Keratinocyte (primary cell): Measurements from ENCODE around the gene SIK2. TPM values are rescaled to one million over a fixed set of nuclear protein-coding genes. Genes with fewer than 3 reads are reported as not detected.

Experiments
- DNase-seq: peaks from one replicate; pipeline ENCODE4 v3.0.0-alpha.2; 2011; ENCODE audit warnings: low read depth, missing footprints, low spot score
- FAIRE-seq: peaks from 2 replicates; lab custom pipeline; 2011; peaks lifted over from hg19 to GRCh38; lab: Jason Lieb, UNC
- H2AFZ ChIP-seq: 2 replicates; pipeline ENCODE4 v1.6.0; 2012; ENCODE audit warnings: low read length, control low read depth, inconsistent platforms; ENCODE audit not compliant: control insufficient read depth
- H3K27ac ChIP-seq: 2 replicates; pipeline ENCODE4 v1.5.1; 2011; ENCODE audit warnings: low read length; ENCODE audit not compliant: control insufficient read depth, insufficient read depth
- H3K27me3 ChIP-seq: 3 replicates; pipeline ENCODE4 v1.6.0; 2011; ENCODE audit warnings: low read length; ENCODE audit not compliant: control insufficient read depth, insufficient read depth; ENCODE audit errors: extremely low read depth
- H3K36me3 ChIP-seq, 2 experiments: 2 replicates in 1 of 2; 3 replicates in 1 of 2; pipeline ENCODE4 v1.5.1; 2011; ENCODE audit warnings: low read length in 2 of 2, mild to moderate bottlenecking in 1 of 2; ENCODE audit not compliant: control insufficient read depth in 2 of 2, insufficient read depth in 2 of 2; ENCODE audit errors: extremely low read depth in 1 of 2
- H3K4me1 ChIP-seq: 3 replicates; pipeline ENCODE4 v1.5.1; 2011; ENCODE audit warnings: low read length; ENCODE audit not compliant: control insufficient read depth, insufficient read depth; ENCODE audit errors: extremely low read depth
- H3K4me2 ChIP-seq: 3 replicates; pipeline ENCODE4 v1.6.0; 2011; ENCODE audit warnings: low read depth, low read length; ENCODE audit not compliant: control insufficient read depth, insufficient read depth; ENCODE audit errors: extremely low read depth
- H3K4me3 ChIP-seq, 3 experiments: fragments of 200-600 bp in 1 of 3; sonication (generic) in 1 of 3; 2 replicates in 2 of 3; 3 replicates in 1 of 3; pipeline ENCODE4 v1.5.1; 2011 to 2016; ENCODE audit warnings: low read length in 3 of 3, mild to moderate bottlenecking in 3 of 3, control low read depth in 2 of 3, inconsistent platforms in 1 of 3, low read depth in 1 of 3, mixed read lengths in 1 of 3, mixed run types in 1 of 3, moderate library complexity in 1 of 3; ENCODE audit not compliant: control insufficient read depth in 2 of 3, insufficient read depth in 2 of 3; ENCODE audit errors: extremely low read depth in 1 of 3
- H3K79me2 ChIP-seq: 2 replicates; pipeline ENCODE4 v1.6.0; 2012; ENCODE audit warnings: low read length; ENCODE audit not compliant: control insufficient read depth, insufficient read depth
- H3K9ac ChIP-seq: 3 replicates; pipeline ENCODE4 v1.6.0; 2011; ENCODE audit warnings: low read length; ENCODE audit not compliant: control insufficient read depth, insufficient read depth; ENCODE audit errors: extremely low read depth
- H3K9me1 ChIP-seq: 3 replicates; pipeline ENCODE4 v1.6.0; 2011; ENCODE audit warnings: low read length; ENCODE audit not compliant: control insufficient read depth, insufficient read depth; ENCODE audit errors: extremely low read depth
- H3K9me3 ChIP-seq: 2 replicates; pipeline ENCODE4 v1.5.1; 2012; ENCODE audit warnings: low read depth, low read length; ENCODE audit not compliant: control insufficient read depth
- H4K20me1 ChIP-seq: 3 replicates; pipeline ENCODE4 v1.6.0; 2011; ENCODE audit warnings: low read length; ENCODE audit not compliant: control insufficient read depth, insufficient read depth; ENCODE audit errors: extremely low read depth
- CTCF ChIP-seq, 3 experiments: IDR thresholded peaks in 1 of 3; conservative IDR thresholded peaks in 1 of 3; optimal IDR thresholded peaks in 1 of 3; 2 replicates in 2 of 3; 3 replicates in 1 of 3; pipeline versions ENCODE3 to v1.5.1; 2011; ENCODE audit warnings: low read length in 3 of 3, mild to moderate bottlenecking in 3 of 3, moderate library complexity in 2 of 3, control low read depth in 1 of 3, inconsistent platforms in 1 of 3; ENCODE audit not compliant: insufficient read depth in 2 of 3; ENCODE audit errors: extremely low read depth in 1 of 3
- EZH2 ChIP-seq: IDR thresholded peaks from one replicate; pipeline ENCODE4 v1.6.1; 2012; ENCODE audit warnings: inconsistent platforms, mild to moderate bottlenecking, low read length, moderate library complexity
- dilution Hi-C: fragments of 300-500 bp; cut with MboI; formaldehyde crosslinking; loops from one replicate; pipeline ENCODE4 v1.7.0; 2020; ENCODE audit warnings: low sequenced_read_pairs; ENCODE audit not compliant: extremely low pct_ligation_motif_present
- polyA plus RNA-seq, 5 experiments: library from polyadenylated mRNA; depleted of rRNA in 3 of 5; stranded (reverse) in 3 of 5; stranded (forward) in 1 of 5; unstranded in 1 of 5; fragments of >200 nt; gene quantifications; 1 replicate in 1 of 5; 2 replicates in 3 of 5; 3 replicates in 1 of 5; pipeline versions ENCODE4 v1.2.1 to v1.2.3, GENCODE V29; 2011 to 2012; ENCODE audit warnings: missing spikeins in 2 of 5, low read depth in 1 of 5, low replicate concordance in 1 of 5

The SIK2 gene
- polyA plus RNA-seq, 1 donor (not counting 4 experiments of a cell fraction or from before 2014, with no cell fraction given): 10.0 TPM

- dilution Hi-C loops: no loop called here
- H3K79me2 ChIP-seq: peaks cover 2% of the 10 kb centered on the region
- no peaks in the 10 kb centered on the region for H3K9me1 ChIP-seq
- H3K27ac ChIP-seq: no peak overlapping the region
- H3K36me3 ChIP-seq: peaks cover 0 to 5% of the 10 kb centered on the region in 2 experiments
- DNase-seq (no peak), FAIRE-seq (no peak)
- H3K4me2 ChIP-seq: no peak overlapping the region
- H3K27me3 ChIP-seq: no peaks in the 10 kb centered on the region
- TF ChIP-seq CTCF (optimal IDR thresholded peaks at IDR 0.05 in 1 of 3, IDR thresholded peaks at IDR 0.05 in 1 of 3, conservative IDR thresholded peaks at IDR 0.05 in 1 of 3; ENCODE audit: extremely low read depth in 1 of 3, insufficient read depth in 2 of 3, low read length in 3 of 3) (no peak), EZH2 (no peak)
- H3K9me3 ChIP-seq: no peaks in the 10 kb centered on the region
- no peaks in the 10 kb centered on the region for H3K4me1 ChIP-seq
- H3K4me3 ChIP-seq: no peak overlapping the region
- no peaks in the 10 kb centered on the region for H4K20me1 ChIP-seq
- no peak overlapping the region for H2AFZ ChIP-seq
- H3K9ac ChIP-seq: no peak overlapping the region
Observed at GRCh38 chr11:111698852-111699559, 96.8 kb downstream of the SIK2 start.

GRCh38 chr11:111699579-111700156 is 97.4 kb downstream of the SIK2 start:
- Histone ChIP-seq H2AFZ (no peak overlapping the region), H3K9ac (no peak overlapping the region), H3K36me3 (peaks cover 0 to 5% of the 10 kb centered on the region in 2 experiments), H3K27me3 (no peaks in the 10 kb centered on the region), H4K20me1 (no peaks in the 10 kb centered on the region), H3K4me1 (no peaks in the 10 kb centered on the region), H3K79me2 (peaks cover 2% of the 10 kb centered on the region), H3K27ac (no peak overlapping the region), H3K9me3 (no peaks in the 10 kb centered on the region), H3K9me1 (no peaks in the 10 kb centered on the region), H3K4me3 (no peak overlapping the region), H3K4me2 (no peak overlapping the region)
- TF ChIP-seq CTCF (optimal IDR thresholded peaks at IDR 0.05 in 1 of 3, IDR thresholded peaks at IDR 0.05 in 1 of 3, conservative IDR thresholded peaks at IDR 0.05 in 1 of 3; ENCODE audit: extremely low read depth in 1 of 3, insufficient read depth in 2 of 3, low read length in 3 of 3) (no peak), EZH2 (no peak)
- FAIRE-seq (no peak), DNase-seq (no peak)
- dilution Hi-C loops: no loop called here
